Measurements from ENCODE around the gene KRTAP5-9.
"Not testable (repeated sequence)": the region's sequence is repeated elsewhere in the genome, so short reads cannot be mapped to it uniquely, and the experiment has no call there.

KRTAP5-9 gene

DNA sequence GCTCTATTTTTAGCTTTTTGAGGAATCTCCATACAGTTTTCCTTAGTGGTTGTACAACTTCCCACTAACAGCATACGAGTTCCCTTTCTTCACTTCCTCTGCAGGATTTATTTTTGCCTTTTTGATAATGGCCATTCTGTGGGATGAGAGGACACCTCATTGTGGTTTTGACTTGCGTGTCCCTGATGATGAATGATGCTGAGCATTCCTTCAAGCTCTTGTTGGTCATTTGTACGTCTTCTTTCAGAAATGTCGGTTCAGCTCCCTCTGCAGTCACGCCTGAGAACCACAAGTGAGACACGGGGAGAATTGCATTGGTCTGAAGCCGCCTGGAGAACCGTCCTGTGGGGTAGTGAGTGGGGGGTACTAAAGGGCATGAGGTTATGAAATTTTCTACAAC, 15.2 kb downstream of the KRTAP5-9 start:
- peak; percentile 40 for DNase-seq

DNA sequence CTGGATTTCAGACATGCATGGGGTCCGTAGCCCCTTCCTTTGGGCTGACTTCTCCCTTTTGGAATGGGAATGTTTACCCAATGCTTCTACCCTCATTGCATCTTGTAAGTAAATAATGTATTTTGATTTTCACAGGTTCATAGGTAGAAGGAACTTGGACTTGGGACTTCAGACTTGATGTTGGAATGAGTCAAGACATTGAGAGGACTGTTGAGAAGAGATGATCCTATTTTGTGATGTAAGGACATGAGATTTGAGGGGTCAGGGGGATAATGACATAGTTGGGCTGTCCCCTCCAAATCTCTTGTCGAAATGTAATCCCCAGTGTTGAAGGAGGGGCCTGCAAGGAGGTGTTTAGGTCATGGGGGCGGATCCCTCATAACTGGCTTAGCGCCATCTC, 16.2 kb downstream of the KRTAP5-9 start:
- no peak for DNase-seq

DNA sequence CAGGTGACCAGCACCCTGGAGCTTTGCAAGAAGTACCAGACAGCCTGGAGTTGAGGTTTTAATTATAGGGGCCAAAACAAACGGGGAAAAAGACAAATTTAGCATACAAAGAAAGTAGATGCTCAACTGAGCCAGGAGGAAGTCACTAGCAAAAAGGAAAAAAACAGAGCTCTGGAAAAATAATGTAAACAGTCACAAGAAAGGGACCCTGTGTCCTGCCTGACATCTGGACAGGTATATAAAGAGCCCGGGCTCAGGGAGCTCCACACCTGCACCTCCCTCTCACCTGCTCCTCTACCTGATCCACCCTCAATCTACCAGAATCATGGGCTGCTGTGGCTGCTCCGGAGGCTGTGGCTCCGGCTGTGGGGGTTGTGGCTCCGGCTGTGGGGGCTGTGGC, 17.0 kb downstream of the KRTAP5-9 start, which contains the start of gene KRTAP5-10:
Gene KRTAP5-10 (plus strand): TSS at position 301 of the 400 bp plus-strand sequence. CDS start 25 bp downstream, at position 326.
- no peak for DNase-seq

DNA sequence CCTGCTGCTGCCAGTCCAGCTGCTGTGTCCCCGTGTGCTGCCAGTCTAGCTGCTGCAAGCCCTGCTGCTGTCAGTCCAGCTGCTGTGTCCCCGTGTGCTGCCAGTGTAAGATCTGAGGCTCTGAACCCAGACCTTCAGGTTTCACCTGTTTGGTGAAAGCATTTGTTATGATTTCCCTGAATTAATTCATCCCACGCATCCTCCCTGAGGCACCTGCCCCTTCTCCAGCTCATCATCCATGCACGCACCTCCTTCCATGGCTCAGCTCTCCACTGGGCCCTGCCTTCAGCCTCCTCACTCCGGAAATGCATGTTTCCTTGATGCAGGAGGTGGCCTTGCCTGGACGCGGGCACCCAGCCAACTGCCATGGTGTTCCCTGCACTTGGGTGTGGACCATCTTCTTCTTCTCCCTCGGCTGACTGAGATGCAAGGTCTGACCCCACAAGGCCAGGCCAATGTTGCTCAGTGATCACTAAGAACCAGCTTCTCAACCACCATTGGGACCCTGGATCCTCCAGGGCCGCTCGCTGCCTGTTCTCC, 17.9 kb downstream of the KRTAP5-9 start:
- DNase-seq, result no peak

DNA sequence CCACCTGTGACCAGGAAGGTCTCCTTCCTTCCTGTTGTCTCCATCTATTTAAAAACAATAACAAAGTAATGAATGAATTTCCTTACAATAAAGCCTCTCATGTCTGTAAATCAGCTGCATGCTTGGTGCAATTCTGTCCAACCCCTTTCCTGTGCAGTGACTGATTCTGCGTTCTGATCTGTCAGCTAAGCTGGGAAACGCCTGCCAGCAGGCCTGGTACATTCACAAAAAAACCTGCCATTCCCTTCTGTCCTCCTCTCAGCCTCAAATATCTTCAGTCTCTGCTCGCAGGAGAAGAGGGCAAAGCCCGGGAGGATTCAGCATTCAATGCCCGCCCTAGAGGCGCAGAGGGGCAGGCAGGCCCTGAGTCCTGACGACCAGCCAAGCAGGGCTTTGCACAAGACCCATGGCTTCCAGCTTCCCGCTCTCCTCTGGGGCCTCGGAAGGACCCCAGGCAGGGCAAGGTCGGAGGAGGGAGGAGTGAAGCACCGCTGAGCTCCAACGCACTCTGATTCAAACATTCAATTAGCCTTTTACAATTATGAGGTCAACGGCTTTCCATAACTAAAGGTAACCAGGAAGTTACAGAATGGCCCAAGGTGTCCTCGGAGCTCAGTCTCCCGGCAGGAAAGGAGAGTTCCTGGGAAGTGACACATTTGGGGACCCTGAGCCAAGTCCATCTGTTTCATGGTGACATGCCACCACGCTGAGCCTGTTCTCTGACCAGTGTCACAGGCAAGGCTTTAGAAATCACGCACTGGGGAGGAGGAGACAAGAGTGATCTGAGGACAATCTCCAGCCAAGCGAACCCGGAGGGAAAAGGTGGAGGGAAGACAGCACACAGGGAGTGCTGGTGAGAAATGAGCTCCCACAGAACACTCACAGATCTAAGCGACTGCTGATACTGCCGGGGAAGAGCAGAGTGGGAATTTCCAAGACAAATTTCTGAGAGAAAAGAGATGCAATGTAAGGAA, 18.7 kb downstream of the KRTAP5-9 start:
- DNase-seq, result not testable (repeated sequence)

DNA sequence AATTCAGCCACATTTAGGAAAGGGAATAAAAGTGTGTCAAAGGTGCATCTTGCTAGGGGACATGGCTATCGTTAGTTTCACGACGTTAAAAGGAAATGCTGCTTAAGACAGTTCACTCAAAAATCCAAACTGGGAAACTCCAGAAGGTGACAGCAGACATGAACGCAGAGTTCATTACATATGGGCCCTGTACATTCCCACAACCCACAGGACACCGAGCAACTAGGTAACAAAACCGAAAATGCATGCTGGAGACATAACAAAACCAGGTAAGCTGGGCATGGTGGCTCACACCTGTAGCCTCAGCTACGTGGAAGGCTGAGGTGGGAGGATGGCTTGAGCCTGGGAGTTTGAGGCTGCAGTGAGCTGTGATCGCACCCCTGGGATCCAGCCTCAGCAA, 19.4 kb downstream of the KRTAP5-9 start:
- not testable (repeated sequence) for DNase-seq

DNA sequence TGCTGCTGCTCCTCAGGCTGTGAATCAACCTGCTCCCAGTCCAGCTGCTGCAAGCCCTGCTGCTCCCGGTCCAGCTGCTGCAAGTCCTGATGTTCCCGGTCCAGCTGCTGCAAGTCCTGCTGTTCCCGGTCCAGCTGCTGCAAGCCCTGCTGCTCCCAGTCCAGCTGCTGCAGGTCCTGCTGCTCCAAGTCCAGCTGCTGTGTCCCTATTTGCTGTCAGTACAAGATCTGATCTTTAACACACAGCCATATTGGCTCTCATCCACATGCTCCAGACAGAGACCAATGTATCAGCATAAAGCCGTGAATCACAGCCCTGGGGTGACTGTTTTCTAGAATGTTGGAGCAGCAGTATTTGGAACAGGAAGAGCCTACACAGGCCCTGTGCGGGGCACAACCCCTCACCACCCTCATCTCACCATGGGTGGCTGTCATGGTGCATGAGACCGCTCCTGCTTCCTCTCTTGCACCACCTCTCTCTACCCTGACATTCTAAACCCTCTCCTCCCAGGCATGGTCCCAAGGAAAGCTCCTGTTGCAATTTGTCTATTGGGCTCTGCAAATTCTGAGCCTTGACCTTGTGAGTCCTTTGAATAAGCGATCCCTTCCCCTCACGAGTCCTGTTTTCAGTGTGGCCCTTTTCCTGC, 20.6 kb downstream of the KRTAP5-9 start:
- no peak for DNase-seq

DNA sequence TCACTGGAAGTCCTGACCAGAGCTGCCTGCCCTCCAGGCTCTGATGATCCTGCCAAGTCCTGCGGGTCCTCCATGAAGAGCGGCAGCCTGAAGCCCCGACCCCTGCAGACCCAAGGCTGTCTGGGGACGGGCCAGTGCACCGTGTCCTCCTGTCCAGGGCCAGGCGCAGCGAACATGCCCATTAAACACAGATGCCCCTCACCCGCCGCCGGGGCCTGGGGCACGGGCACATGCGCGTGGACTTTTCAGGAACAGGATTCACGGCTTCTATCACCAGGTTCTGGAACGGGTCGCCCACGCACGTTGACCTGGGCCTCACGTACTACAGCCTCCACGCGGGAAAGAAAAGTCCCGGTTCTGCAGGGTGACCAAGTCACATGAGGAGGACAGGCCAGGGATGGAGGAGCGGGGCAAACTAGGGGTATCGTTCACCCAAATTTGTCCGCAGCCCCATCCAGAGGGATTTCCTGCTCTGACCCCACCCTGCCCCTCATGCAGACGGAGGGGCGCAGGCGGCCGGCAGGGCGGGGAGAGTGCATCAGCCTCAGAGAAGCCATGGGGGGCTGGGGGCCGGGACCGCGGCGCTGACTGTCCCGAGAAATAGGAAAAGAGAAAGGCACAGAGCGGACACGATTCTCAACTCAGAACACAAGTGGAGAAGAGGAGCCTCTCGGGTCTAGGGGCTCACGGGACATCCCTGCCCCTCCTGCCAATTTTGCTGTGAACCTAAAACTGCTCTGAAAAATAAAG, 23.1 kb downstream of the KRTAP5-9 start:
- not testable (repeated sequence) for DNase-seq

DNA sequence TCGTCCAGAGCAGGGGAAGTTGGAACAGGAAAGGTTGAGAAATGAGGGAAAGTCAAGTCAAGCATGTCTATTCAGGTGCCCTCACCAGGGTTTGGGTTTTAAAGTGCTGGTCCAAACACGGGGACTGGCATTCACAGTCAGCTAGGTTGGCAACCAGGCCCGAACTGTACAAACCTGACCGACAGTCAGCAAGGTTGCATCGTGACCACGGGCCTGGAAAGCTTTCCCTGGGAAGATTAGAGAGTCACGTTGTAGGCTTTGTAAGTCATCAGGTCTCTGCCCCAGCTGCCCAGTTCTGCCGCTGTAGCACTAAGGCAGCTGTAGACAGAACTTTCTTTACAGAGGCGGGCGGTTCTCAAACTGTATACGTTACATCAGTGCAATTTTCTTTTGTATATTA, 24.6 kb downstream of the KRTAP5-9 start:
- no peak for DNase-seq

DNA sequence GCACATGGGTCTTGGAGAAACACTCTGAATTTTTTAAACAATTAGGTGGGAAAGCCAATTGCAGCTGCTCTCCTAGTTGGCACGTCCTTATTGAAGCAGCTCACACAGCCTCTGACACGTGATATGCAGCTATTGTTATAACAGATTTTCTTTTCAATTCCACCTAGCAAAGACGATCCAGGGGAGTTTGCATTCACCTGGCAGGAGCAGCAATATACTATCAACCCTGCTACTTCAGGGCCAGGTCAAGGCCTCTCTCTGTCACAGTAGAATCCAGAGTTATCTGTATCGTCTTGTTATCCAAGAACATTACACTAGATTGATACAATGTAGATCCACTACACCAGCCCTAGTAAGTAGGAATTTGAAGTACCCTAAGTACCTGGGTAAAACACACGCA, 26.2 kb downstream of the KRTAP5-9 start:
- no peak for DNase-seq

DNA sequence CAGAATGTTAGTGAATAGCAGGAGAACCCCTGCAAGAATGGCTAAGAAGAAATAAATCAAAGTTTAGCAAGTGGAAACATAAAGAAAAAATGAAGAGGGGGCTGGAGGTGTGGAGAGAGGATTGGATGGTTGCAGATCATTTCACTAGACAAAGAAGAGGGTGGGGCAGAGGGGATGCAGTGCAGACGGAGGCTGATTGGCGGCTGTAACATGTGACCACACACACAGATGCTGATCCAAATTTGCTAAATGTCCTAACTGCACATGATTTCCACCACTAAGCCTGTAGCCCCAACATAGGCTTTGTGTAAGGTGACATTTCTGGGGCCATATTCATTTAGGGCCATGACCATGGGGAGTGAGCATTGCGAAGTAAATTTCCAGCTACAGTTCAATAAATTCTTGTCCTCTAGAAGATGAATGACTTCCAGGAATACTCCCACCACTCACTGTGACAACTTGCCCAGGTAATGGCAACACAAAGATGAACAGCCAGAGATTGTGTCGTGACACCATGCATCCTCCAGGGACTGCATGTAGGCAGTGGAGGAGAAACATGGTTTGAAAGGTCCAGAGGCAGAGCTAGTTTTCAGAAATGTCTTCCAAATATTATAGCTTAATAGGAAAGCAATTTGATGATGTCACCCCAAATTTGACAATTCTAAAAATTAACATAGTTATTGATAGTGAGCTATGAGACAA, 27.7 kb downstream of the KRTAP5-9 start:
- no peak for DNase-seq

DNA sequence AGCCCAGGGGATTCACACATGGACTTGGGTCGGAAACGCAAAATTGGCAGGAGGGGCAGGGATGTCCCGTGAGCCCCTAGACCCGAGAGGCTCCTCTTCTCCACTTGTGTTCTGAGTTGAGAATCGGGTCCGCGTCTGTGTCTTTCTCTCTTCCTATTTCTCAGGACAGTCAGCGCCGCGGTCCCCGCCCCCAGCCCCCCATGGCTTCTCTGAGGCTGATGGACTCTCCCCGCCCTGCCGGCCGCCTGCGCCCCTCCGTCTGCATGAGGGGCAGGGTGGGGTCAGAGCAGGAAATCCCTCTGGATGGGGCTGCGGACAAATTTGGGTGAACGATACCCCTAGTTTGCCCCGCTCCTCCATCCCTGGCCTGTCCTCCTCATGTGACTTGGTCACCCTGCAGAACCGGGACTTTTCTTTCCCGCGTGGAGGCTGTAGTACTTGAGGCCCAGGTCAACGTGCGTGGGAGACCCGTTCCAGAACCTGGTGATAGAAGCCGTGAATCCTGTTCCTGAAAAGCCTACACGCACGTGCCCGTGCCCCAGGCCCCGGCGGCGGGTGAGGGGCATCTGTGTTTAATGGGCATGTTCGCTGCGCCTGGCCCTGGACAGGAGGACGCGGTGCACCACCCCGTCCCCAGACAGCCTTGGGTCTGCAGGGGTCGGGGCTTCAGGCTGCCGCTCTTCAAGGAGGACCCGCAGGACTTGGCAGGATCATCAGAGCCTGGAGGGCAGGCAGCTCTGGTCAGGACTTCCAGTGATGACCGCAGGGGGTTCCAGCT, 28.7 kb downstream of the KRTAP5-9 start:
- DNase-seq, result not testable (repeated sequence)

DNA sequence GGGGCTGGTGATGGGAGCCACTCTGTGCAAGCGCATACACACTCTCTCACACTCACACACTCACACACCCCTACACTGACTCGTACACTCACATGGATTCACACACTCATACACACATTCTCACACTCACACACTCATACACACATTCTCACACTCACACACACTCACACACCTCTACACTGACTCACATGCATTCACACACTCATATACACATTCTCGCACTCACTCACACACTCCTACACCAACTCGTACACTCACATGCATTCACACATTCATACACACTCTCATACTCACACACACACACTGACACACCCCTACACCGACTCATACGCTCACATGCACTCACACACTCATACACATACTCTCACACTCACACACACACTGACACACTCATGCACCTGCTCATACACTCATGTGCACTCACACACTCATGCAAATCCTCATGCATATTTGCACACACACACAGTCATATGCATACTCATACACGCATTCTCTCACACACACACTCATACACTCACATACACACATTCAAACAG, 29.3 kb downstream of the KRTAP5-9 start:
- no peak for DNase-seq

DNA sequence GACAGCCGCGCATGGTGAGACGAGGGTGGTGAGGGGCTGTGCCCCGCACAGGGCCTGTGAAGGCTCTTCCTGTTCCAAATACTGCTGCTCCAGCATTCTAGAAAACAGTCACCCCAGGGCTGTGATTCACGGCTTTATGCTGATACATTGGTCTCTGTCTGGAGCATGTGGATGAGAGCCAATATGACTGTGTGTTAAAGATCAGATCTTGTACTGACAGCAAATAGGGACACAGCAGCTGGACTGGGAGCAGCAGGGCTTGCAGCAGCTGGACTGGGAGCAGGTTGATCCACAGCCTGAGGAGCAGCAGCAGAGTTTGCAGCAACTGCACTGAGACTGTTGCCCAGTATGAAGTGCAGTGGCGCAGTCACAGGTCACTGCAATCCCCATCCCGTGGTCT, 31.3 kb downstream of the KRTAP5-9 start:
- not testable (repeated sequence) for DNase-seq

DNA sequence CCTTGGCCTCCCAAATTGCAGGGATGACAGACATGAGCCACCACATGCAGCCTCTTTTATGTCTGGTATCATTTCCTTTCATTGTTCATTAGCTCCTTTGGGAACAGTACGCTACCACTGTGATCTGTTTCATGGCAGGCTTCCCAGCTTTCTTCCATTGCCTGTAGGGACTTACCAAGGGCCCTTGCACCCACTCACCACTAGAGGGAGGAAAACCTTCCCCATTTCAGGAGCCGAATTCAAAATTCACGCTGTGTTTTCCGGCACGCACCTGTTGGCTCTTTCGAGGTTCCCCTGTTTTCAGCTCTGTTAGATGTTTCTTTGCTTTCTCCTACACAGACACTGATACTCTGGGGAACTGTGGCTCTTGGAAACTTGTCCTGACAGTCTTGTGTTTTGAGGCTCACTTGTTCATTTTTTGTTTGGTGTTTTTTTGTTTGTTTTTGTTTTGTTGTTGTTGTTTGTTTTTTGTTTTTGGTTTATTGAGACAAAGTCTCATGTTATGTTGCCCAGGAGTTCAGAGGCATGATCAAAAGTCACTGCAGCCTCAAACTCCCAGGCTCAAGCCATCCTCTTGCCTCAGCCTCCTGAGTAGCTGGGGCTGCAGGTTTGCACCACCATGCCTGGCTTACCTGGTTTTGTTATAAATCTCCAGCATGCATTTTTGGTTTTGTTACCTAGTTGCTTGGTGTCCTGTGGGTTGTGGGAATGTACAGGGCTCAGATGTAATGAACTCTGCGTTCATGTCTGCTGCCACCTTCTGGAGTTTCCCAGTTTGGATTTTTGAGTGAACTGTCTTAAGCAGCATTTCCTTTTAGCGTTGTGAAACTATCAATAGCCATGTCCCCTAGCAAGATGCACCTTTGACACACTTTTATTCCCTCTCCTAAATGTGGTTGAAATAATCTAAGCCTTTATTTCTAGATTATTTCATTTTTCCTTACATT, 32.1 kb downstream of the KRTAP5-9 start:
- peak; percentile 48 for DNase-seq

DNA sequence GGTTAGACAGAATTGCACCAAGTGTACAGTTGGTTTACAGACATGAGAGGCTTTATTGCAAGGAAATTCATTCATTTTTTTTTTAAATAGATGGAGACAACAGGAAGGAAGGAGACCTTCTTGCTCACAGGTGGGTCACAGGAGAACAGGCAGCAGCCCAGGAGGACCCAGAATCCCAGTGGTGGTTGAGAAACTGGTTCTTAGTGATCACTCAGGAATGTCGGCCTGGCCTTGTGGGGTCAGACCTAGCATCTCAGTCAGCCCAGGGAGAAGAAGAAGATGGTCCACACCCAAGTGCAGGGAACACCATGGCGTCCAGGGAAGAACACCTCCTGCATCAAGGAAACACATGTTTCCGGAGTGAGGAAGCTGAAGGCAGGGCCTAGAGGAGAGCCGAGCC, 33.6 kb downstream of the KRTAP5-9 start:
- no peak for DNase-seq

DNA sequence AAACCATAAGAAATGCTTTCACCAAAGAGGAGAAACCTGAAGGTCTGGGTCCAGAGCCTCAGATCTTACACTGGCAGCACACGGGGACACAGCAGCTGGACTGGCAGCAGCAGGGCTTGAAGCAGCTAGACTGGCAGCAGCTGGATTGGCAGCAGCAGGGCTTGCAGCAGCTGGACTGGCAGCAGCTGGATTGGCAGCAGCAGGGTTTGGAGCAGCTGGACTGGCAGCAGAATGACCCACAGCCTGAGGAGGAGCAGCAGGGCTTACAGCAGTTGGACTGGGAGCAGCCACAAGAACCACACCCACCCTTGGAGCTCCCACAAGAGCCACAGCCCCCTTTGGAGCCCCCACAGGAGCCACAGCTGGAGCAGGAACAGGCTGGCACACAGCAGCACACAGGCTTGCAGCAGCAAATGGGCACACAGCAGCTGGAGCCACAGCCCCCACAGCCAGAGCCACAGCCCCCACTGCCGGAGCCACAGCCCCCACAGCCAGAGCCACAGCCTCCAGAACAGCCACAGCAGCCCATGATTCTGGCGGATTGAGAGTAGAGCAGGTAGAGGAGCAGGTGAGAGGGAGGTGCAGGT, 34.2 kb downstream of the KRTAP5-9 start, which contains the start of gene KRTAP5-11:
Gene KRTAP5-11 (minus strand): TSS at position 567 of the 587 bp plus-strand sequence. CDS start 38 bp downstream, at position 529.
- DNase-seq, result no peak

DNA sequence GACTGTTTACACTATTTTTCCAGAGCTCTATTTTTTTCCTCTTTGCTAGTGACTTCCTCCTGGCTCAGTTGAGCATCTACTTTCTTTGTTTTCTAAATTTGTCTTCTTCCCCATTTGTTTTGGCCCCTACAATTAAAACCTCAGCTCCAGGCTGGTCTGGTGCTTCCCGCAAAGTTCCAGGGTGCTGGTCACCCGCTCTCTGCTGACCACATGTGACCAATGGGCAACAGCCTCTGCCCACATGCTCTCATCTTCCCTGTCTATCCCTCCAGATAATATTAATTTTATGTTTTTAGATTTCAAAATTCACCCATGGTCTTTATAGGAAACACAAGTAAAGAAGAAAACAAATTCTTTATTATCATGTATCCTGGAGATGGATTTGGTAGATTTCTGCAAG, 34.7 kb downstream of the KRTAP5-9 start:
- not testable (repeated sequence) for DNase-seq

DNA sequence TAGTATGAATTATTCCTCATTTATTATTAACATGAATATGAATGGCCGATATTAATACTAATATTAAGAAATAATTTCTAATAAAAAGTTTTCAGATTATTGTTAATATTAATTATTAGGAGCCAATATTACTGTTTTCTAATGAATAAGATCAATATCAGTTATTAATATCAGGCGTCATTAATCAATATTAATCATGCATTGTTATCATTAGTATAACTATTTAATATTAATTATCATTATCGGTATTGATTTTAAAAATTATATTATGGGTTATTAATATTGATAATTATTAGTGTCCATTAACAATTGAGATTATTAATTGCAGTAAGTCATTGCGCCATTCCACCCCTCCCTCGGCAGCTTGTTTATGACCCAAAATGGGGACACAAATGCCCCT, 37.5 kb downstream of the KRTAP5-9 start:
- DNase-seq, result not testable (repeated sequence)

Measured in activated CD4-positive, alpha-beta T cell treated with anti-CD3 and anti-CD28 coated beads for 48 hours (primary cell).